SK-N-MC (cell line): ENCODE data around the gene HSD17B7.
"Not testable (repeated sequence)": the region's sequence is repeated elsewhere in the genome, so short reads cannot be mapped to it uniquely, and the experiment has no call there.

Experiments used
- DNase-seq: peaks from one replicate; pipeline ENCODE4 v3.0.0-alpha.2; 2011; ENCODE audit warnings: low read depth, low spot score
- H3K27ac ChIP-seq: fragments of 200-600 bp; sonication (generic); 2 replicates; pipeline ENCODE4 v1.5.1; 2016; ENCODE audit warnings: mixed run types
- H3K36me3 ChIP-seq: fragments of 200-600 bp; sonication (generic); 2 replicates; pipeline ENCODE4 v1.6.1; 2017; ENCODE audit warnings: antibody characterized with exemption, low read length, mixed read lengths; ENCODE audit not compliant: insufficient read depth
- H3K4me3 ChIP-seq: fragments of 200-600 bp; sonication (generic); 2 replicates; pipeline ENCODE4 v1.5.1; 2016
- H3K9ac ChIP-seq: fragments of 200-600 bp; sonication (generic); 2 replicates; pipeline ENCODE4 v1.8.0; 2017; ENCODE audit warnings: mixed run types, mixed read lengths; ENCODE audit not compliant: insufficient read length
- H3K9me3 ChIP-seq: fragments of 200-600 bp; sonication (generic); 2 replicates; pipeline ENCODE4 v1.6.1; 2017; ENCODE audit warnings: low read depth, mild to moderate bottlenecking, antibody characterized with exemption, low read length, moderate library complexity, mixed read lengths
- EZH2 ChIP-seq: fragments of 200-600 bp; sonication (generic); IDR thresholded peaks from one replicate; pipeline ENCODE4 v1.6.1; 2017; ENCODE audit warnings: antibody characterized with exemption
- FOXP2 ChIP-seq: optimal IDR thresholded peaks from 2 replicates; pipeline ENCODE3; 2011; ENCODE audit warnings: mild to moderate bottlenecking, moderate library complexity; ENCODE audit not compliant: insufficient read depth; ENCODE audit errors: extremely low read length, control extremely low read depth
- POLR2AphosphoS5 ChIP-seq: IDR thresholded peaks from 2 replicates; pipeline ENCODE4 v1.6.1; 2012; ENCODE audit warnings: mild to moderate bottlenecking, low read depth, low read length, borderline replicate concordance

Gene HSD17B7

GRCh38 chr1:162757476-162757875, 33.0 kb upstream of the HSD17B7 start:
- H3K9ac ChIP-seq: no peak overlapping the region
- no peak overlapping the region for H3K4me3 ChIP-seq
- peak overlapping the region; percentile 78 for H3K27ac ChIP-seq
- no peak for DNase-seq
- peaks cover 97% of the 10 kb centered on the region for H3K36me3 ChIP-seq
- no peaks in the 10 kb centered on the region for H3K9me3 ChIP-seq
- TF ChIP-seq POLR2AphosphoS5 (no peak), FOXP2 (no peak), EZH2 (no peak)

GRCh38 chr1:162765788-162766187, 24.7 kb upstream of the HSD17B7 start:
- Histone ChIP-seq H3K9ac (no peak overlapping the region), H3K27ac (no peak overlapping the region), H3K36me3 (peaks cover 97% of the 10 kb centered on the region), H3K4me3 (no peak overlapping the region), H3K9me3 (no peaks in the 10 kb centered on the region)
- TF ChIP-seq FOXP2 (no peak), POLR2AphosphoS5 (no peak), EZH2 (no peak)
- DNase-seq: no peak

GRCh38 chr1:162772571-162773154, 17.8 kb upstream of the HSD17B7 start:
- Histone ChIP-seq H3K9me3 (no peaks in the 10 kb centered on the region), H3K4me3 (no peak overlapping the region), H3K36me3 (peaks cover 100% of the 10 kb centered on the region), H3K9ac (no peak overlapping the region), H3K27ac (0 out of 2 replicates have a peak overlapping the region, but pooled peaks have one; percentile 28)
- no peak for TF ChIP-seq FOXP2
- no peak for TF ChIP-seq POLR2AphosphoS5
- DNase-seq: no peak

GRCh38 chr1:162774007-162774406, 16.5 kb upstream of the HSD17B7 start:
- H3K36me3 ChIP-seq: peaks cover 100% of the 10 kb centered on the region
- TF ChIP-seq POLR2AphosphoS5: no peak
- TF ChIP-seq FOXP2: no peak
- no peak for TF ChIP-seq EZH2
- no peak for DNase-seq
- H3K9ac ChIP-seq: no peak overlapping the region
- H3K27ac ChIP-seq: no peak overlapping the region
- H3K4me3 ChIP-seq: no peak overlapping the region
- H3K9me3 ChIP-seq: no peaks in the 10 kb centered on the region

GRCh38 chr1:162779043-162779442, 11.5 kb upstream of the HSD17B7 start:
- TF ChIP-seq EZH2: no peak
- no peak for TF ChIP-seq FOXP2
- TF ChIP-seq POLR2AphosphoS5: no peak
- no peak for DNase-seq
- Histone ChIP-seq H3K9ac (no peak overlapping the region), H3K36me3 (peaks cover 89% of the 10 kb centered on the region), H3K4me3 (no peak overlapping the region), H3K9me3 (no peaks in the 10 kb centered on the region), H3K27ac (no peak overlapping the region)

GRCh38 chr1:162782671-162783070, 7.8 kb upstream of the HSD17B7 start:
- no peak overlapping the region for H3K4me3 ChIP-seq
- no peak for TF ChIP-seq FOXP2
- no peak for TF ChIP-seq EZH2
- TF ChIP-seq POLR2AphosphoS5: no peak
- no peaks in the 10 kb centered on the region for H3K9me3 ChIP-seq
- no peak overlapping the region for H3K27ac ChIP-seq
- H3K9ac ChIP-seq: no peak overlapping the region
- no peak for DNase-seq
- peaks cover 52% of the 10 kb centered on the region for H3K36me3 ChIP-seq

- H3K36me3 ChIP-seq: peaks cover 30% of the 10 kb centered on the region
- DNase-seq, H3K4me3 ChIP-seq, H3K9ac ChIP-seq, H3K9me3 ChIP-seq, H3K27ac ChIP-seq: not testable (repeated sequence)
Observed at GRCh38 chr1:162784926-162785325, 5.6 kb upstream of the HSD17B7 start.

GRCh38 chr1:162788783-162789182, 1.7 kb upstream of the HSD17B7 start:
- not testable (repeated sequence) for H3K4me3 ChIP-seq, H3K9me3 ChIP-seq, H3K9ac ChIP-seq, H3K36me3 ChIP-seq, DNase-seq
- H3K27ac ChIP-seq: peak overlapping the region; percentile 91

GRCh38 chr1:162790985-162791357, 469 bp downstream of the HSD17B7 start:
- peaks cover 12% of the 10 kb centered on the region; the same call in 1 of the 2 replicates for H3K36me3 ChIP-seq
- not testable (repeated sequence) for H3K9me3 ChIP-seq, H3K9ac ChIP-seq, H3K27ac ChIP-seq, DNase-seq
- H3K4me3 ChIP-seq: peak overlapping the region; percentile 70

GRCh38 chr1:162794284-162794683, 3.8 kb downstream of the HSD17B7 start:
- not testable (repeated sequence) for H3K4me3 ChIP-seq, H3K9me3 ChIP-seq, DNase-seq

GRCh38 chr1:162796617-162797279, 6.2 kb downstream of the HSD17B7 start:
- not testable (repeated sequence) for H3K27ac ChIP-seq, H3K9me3 ChIP-seq, H3K9ac ChIP-seq, H3K4me3 ChIP-seq, DNase-seq
- H3K36me3 ChIP-seq: peaks cover 54% of the 10 kb centered on the region

More at GRCh38 chr1:162794284-162794683, 3.8 kb downstream of the HSD17B7 start:
- Histone ChIP-seq H3K36me3 (peaks cover 34% of the 10 kb centered on the region), H3K27ac (0 out of 2 replicates have a peak overlapping the region, but pooled peaks have one; percentile 50)
- H3K9ac ChIP-seq: not testable (repeated sequence)

- H3K9me3 ChIP-seq, DNase-seq, H3K9ac ChIP-seq, H3K27ac ChIP-seq, H3K4me3 ChIP-seq: not testable (repeated sequence)
- peaks cover 54% of the 10 kb centered on the region for H3K36me3 ChIP-seq
Observed at GRCh38 chr1:162799995-162800830, 9.7 kb downstream of the HSD17B7 start.

- peaks cover 19% of the 10 kb centered on the region; the same call in 1 of the 2 replicates for H3K36me3 ChIP-seq
- H3K27ac ChIP-seq, H3K9ac ChIP-seq, H3K4me3 ChIP-seq, DNase-seq, H3K9me3 ChIP-seq: not testable (repeated sequence)
Observed at GRCh38 chr1:162807503-162807902, 17.0 kb downstream of the HSD17B7 start.
